Stimulated activated CD4-positive, alpha-beta T cell treated with anti-CD3 and anti-CD28 coated beads, Interleukin-1b, Interleukin-23, amount 100 ng/mL, for 24 hours (primary cell): Measurements from ENCODE around the gene SCARF1.

Experiments used
- DNase-seq, 4 experiments: peaks; one replicate each; pipeline ENCODE4 v3.0.0-alpha.2; 2020; ENCODE audit warnings: low read depth in 4 of 4, low spot score in 1 of 4

Gene SCARF1

DNA sequence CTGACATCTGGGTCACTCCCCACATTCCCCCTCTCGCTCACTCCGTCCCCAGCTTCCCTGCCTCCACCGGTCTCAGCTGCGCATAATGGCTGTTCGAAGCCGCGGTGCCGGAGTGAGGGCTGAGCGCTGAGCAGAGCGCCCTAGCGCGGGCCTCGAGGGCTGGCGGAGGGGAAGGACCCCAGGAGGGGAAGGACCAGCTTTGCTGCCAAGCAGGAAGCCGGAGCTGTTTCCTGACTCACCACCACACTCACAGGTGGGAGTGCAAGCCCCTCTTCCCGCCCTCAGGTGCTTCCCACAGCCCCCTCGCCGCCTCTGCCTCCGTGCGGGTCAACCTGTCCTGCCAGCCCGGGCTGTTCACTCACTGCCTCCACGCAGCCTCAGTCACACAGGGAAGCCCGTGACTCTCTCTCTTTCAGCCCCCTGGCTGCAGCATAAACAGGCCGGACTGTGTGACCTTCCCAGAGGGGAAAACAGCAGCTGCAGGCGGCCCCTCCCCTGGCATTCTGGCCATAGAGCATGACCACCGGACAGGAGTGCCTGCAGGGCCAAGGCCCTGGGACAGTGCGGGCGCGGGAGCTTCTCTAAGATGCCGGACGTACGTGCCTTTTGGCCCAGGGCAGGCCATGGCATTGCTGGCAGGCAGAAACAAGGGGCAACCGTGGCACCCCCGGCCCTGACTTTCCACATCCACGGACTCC, 40.6 kb downstream of the SCARF1 start:
- no peak for DNase-seq

- DNase-seq: no peak
These were observed 44.0 kb downstream of the SCARF1 start for GRCh38 chr17:1601571-1601970.

DNA sequence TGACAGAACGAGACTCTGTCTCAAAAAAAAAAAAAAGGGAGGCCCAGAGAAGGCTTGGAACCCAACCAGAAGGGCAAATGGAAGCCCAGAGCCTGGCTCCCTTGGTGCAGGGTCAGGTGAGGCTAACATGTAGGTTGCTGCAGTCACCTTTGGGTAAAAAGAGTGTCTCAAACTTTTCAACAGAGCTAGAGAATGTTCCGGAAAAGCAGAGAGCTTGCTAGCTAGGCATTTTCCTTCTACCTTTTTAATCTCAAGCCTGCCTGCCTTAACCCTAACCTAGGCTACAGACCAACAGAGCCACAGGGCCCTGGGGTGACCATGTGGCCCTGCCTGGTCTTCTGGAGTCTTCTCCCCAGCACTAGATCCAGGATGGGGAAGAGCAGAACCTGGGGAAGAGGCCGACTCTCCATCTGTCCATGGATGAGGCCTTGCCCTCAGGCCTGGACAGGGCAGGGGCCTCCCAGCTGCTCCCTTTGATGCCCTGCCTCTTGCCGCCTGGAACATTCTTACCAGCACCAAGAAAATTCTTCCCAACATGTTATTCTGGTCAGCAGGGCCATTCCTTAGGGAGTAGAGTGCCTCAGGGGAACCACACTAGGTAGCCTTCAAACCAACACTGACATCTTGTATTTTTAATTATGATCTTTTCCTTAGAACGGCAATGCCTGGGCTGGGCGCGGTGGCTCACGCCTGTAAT, 47.0 kb downstream of the SCARF1 start:
- DNase-seq: no peak

- DNase-seq: no peak
These were observed 47.6 kb downstream of the SCARF1 start for GRCh38 chr17:1597861-1598342.

DNA sequence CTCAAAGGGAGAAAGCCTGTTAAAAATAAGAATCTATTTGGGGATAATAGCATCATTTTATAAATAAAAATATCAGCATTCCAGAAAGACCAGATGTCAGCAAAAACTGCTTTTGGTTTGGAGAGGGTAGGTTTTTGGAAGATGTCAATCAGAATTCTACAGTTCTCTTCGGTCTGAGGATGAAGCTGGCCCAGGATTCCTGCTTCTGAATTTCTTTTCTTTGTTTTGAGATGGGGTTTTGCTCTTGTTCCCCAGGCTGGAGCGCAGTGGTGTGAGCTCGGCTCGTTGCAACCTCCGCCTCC, 52.0 kb downstream of the SCARF1 start:
- no peak for DNase-seq

GRCh38 chr17:1592751-1593629, 52.5 kb downstream of the SCARF1 start:
- no peak for DNase-seq

- no peak for DNase-seq
These were observed 54.0 kb downstream of the SCARF1 start for GRCh38 chr17:1591474-1592090.

DNA sequence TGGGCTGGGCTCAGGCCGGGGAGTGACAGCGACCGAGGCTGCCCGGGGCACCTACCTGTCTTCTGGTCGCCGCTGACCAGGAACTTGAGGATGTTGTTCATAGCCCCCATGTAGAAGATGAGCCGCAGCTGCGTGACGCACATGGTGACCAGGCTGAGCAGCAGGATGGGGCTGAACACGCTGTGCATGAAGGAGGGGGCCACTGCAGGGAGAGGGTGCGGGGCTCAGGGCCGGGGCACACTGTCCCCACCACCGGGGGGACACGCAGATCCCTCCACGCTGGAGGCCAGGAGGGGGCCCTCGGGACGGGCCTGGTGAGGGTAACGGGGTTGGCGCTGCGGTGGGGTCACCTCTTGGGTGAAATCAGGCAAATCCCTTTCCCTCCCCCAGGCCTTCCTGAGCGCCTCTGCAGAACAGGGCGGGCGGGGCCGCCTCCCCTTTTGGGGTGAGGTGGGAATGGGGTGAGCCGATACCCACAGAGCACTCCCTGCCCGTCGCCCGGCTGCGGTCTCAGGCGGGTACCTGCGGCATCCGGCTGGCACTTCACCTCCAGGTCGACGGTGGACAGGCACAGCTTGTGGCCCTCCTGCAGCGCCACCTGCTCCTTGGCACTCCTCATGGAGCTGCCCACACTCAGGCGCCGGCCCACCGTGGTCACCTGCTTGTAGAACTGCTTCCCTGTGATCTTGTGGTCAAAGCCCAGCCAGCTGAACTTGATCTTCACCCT, 54.6 kb downstream of the SCARF1 start:
- DNase-seq: no peak

GRCh38 chr17:1590029-1590746, 55.3 kb downstream of the SCARF1 start:
- no peak for DNase-seq

DNA sequence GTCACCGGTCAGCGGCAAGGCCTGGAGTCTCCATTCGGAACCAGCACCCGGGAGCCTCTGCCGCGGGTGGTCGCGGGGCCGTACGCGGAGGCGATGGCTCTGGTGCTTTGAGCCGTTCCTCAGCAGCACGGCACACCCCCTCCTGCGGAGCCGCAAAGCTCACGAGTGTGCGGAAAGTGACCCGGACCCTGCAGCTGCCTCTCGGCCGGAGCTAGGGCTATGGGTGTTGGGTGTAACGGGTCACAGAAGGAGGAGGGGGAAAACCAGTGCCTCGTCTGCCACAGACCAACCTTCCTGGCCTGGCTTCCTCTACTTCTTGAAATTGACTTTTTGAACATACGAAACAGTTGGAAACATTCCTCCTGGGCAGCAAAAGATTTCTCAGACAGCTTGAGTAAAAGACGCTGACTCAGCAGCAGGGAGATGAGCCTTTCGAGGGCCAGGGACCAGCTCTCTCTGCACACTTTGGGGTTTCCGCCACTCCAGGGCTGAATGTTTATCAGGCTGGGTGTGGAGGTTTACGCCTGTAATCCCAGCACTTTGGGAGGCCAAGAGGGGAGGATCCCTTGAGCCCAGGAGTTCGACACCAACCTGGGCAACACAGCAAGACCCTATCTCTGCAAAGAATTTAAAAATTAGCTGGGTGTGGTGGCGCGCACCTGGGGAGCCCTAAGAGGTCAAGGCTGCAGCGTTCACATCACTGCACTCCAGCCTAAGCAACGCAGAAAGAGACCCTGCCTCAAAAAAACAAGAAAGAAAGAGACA, 56.5 kb downstream of the SCARF1 start:
- no peak for DNase-seq

GRCh38 chr17:1584167-1584566, 61.4 kb downstream of the SCARF1 start:
- no peak for DNase-seq
